ENCODE results near the gene RHOH.

DNA sequence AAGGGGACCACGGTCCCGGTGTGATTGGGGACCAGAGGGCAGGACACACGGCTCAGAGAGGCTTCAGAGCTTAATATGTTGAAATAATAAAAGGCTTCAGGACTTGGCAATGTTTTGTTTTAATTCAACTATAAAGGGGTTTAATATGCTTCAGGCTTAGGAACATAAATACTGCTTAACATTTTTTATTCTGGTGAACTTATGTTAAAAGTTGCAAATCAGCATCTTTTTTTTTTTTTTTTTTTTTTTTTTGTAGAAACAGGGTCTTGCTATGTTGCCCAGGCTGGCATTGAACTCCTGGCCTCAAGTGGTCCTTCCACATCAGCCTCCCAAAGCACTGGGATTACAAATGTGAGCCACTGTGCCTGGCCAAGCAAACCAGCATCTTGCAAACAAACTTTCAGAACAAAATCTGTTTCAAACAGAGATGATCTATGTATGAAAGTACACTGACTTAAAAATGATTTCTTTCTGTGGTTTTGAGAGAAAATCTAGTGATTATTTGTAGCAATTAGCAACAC lies 37.7 kb downstream of the RHOH start:
- no peak for TF ChIP-seq EZH2 (IDR thresholded peaks at IDR 0.05; ENCODE audit: insufficient read depth, poor library complexity, severe bottlenecking)
- no peak for TF ChIP-seq EZH2phosphoT487 (IDR thresholded peaks at IDR 0.05; ENCODE audit: insufficient read depth, low read depth)

Measured in GM23248 (cell line).